IPS-18c (cell line): ENCODE data around the gene DYNLT3.

Experiments used
- H3K4me3 ChIP-seq: 2 replicates; pipeline ENCODE4 v1.7.0; 2013; ENCODE audit warnings: low read depth, mild to moderate bottlenecking, low read length, moderate library complexity; ENCODE audit not compliant: insufficient read depth
- H3K9me3 ChIP-seq: one replicate; pipeline ENCODE4 v1.6.1; 2013; ENCODE audit warnings: mild to moderate bottlenecking, low read length, moderate library complexity; ENCODE audit not compliant: control insufficient read depth, insufficient read depth

DYNLT3 gene

DNA sequence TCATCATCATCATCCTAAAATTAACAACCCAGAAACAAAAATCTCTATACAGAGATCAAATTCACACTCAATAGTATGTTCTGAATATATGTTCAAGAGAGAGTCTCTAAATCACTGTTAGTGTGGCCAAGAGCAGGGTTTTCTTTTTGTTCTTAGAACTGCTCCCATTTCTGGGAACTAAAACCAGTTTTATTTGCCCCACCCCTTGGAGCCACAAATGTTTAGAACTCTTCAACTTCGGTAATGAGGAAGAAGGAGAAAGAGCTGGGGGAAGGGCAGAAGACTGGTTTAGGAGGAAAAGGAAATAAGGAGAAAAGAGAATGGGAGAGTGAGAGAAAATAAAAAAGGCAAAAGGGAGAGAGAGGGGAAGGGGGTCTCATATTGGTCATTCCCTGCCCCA, 35.3 kb downstream of the DYNLT3 start:
- Histone ChIP-seq H3K9me3 (no peaks in the 10 kb centered on the region), H3K4me3 (no peak overlapping the region)

DNA sequence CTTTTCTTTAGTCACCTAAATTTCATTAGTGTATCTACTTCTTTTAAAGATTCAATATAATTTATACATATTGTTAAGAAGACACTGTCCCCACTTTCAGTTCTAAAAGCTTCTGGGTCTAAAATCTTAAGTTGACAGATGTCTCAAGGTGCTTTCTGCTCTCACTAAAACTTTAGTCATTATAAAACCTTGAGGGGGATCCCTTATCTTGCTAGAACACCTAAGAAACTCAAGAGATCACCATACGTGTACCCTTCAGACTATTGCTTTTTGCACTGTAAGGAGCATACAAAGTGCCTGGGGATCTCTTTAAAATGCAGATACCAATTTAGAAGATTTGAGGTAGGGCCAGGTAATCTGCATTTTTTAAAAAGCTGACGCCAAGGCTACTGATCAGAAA, 37.4 kb downstream of the DYNLT3 start:
- H3K4me3 ChIP-seq: no peak overlapping the region
- no peaks in the 10 kb centered on the region for H3K9me3 ChIP-seq

DNA sequence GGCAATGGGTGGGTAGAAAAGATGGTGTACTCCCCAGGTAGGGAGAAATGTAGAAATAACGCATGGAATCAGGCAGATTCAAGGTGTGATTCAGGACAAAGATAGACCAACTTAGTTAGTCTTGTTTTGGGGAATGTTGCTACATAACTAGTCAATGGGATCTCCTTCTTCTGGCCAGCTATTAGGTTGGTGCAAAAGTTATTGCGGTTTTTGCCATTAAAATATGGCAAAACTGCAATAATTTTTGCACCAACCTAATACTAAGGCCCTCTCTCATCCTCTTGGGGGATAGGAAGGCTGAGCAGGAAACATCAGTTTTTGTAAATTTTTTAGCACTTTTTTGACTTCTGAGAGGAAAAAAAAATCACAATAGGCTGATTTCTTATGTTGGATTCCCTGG, 44.3 kb downstream of the DYNLT3 start:
- H3K9me3 ChIP-seq: no peaks in the 10 kb centered on the region
- no peak overlapping the region for H3K4me3 ChIP-seq

DNA sequence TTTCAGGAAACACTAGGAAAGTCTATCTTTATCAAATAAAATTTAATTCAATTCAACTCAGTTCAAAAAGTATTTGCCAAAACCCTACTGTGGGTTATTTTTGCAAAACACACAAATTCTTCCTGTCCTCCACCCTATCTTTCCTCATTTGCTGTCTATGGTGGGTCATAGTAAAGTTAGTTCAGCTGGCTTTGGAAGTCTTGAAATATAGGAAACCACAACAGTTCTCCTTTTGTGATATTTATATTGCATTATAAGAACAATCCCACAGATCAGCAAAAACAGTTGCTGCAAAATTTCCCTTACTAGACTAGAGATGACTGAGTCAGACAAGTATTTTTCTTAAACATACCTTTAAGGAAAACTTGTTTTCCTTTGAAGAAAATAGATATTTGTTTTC, 45.3 kb downstream of the DYNLT3 start:
- no peak overlapping the region for H3K4me3 ChIP-seq
- no peaks in the 10 kb centered on the region for H3K9me3 ChIP-seq

DNA sequence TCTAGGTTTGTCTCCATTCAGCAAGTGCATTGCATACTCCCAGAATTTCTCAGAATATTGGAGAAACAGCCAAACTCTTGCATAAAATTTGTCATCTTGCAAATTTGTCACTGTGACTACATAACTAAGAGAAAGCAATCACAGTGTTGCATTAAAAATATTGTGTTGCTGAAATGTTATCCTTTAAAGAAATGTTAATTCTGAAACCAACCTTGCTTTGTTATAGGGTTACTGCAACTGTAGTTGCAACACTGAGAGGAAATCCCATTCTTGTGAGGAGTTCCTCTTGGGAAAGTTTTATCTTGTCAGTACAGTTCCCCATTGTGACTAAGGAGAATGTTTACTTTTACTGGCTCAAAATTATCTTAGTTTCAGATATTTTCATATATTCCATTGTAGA, 46.7 kb downstream of the DYNLT3 start:
- Histone ChIP-seq H3K9me3 (no peaks in the 10 kb centered on the region), H3K4me3 (no peak overlapping the region)

DNA sequence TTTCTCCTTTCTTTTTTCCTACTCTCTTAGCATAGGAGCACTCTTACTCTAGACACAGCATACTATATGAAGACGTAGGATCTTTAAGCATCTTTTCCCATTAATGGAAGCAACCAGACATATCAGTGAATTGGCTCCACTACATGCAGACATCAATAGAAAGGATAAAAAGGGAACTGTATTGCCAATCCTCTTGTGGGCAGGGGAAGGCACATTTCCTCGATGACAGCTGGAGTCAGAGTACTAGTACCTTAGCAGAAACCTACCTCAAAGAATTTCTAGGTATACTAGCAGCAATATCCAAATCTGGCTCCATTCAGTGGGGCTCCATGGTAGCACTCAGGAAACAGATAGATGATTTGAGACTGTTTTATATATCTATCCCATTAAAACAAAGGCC, 47.4 kb downstream of the DYNLT3 start:
- no peaks in the 10 kb centered on the region for H3K9me3 ChIP-seq
- H3K4me3 ChIP-seq: no peak overlapping the region

DNA sequence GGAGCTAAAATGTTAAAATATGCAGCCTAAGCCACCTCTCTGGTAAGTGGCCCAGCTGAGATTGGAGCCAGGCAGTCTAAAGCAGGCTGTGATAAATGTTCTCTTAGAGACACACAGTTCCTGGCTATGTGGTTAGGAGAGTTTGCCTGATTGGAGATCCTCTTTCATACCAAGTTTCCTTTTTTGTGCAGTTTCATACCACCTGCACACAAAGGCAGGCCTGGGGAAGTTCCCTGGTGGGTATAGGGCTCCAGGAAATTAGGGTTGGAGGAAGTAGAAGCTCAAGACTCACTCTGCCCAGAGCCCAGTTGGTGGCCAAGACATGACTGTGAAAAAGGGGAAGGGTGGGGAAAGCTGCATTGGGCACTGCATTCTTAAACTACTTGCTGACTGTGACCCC, 50.6 kb downstream of the DYNLT3 start:
- H3K4me3 ChIP-seq: no peak overlapping the region
- H3K9me3 ChIP-seq: no peaks in the 10 kb centered on the region

DNA sequence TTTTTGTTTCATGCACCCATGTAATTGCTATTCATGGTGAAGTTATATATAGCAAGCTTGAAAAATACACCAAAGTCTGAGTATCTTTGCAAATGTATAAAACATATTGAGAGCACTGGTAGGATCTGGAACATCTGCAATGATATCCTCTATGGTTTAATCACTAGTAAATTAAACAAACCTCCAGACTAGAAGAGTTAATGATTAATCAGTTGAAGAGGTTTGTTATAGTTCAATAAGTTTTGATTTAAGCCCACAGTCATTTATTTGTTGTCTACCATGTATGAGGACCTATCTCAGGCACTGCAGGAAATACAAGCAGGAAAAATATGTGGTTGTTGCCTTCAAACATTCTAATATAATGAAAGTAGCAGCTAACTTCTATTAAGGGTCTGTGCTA, 51.1 kb downstream of the DYNLT3 start:
- H3K4me3 ChIP-seq: no peak overlapping the region
- no peaks in the 10 kb centered on the region for H3K9me3 ChIP-seq
